ENCODE data around the gene DIPK1C. TPM values are rescaled to one million over a fixed set of nuclear protein-coding genes. Genes with fewer than 3 reads are reported as not detected.
"Not testable (repeated sequence)": the region's sequence is repeated elsewhere in the genome, so short reads cannot be mapped to it uniquely, and the experiment has no call there.

DIPK1C gene
- 1 to 10 TPM in 2 of 4 donors, under 1 TPM in 2; 0.25 to 5.4 (median 2.9) TPM for total RNA-seq

DNA sequence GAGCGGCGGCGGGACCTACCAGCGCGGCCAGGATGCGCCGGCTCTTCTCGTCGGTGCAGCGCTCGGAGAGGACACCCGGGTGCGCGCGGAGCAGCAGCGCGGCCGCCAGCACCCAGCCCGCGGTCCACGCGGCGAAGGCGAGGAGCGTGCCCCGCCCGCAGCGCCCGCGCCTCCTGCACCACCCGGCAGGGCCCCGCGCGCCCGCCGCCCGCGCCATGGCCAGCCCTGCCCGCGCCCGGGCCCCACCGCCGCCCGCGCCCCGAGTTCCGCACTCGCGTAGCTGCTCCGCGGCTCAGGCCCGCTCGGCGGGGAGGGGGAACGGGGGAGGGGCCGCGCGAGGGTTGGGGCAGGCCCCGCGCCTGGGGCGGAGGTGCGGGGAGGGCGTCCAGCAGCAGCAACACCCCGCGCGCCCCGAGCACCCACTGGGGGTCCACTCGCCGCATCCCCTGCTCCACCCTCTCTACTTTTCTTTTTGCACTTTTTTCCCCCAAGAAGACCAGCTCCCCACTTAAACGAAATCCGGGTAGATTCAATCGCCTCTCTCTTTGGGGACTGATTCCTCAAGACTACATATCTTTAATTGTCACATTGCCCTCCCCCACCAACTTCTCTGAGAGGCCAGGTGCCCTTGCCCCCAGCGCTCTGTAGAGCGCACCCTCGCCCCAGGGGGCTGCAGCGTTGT, at the start of gene DIPK1C:
Gene DIPK1C, minus strand, starts transcription at position 266 of the 682 bp plus-strand sequence. Its CDS starts 49 bp downstream, at position 217.
- WGBS, 2 donors, result 2 to 4% methylated on average over 33 to 56 of the region's 76 CpGs
- intact Hi-C loops (cut with DNase I; ENCODE audit: low total_unique reads), result no loop called here
- peak in 1 of 2 donors; percentile 72 for DNase-seq (ENCODE audit: low spot score in 2 of 2)
- TF ChIP-seq, protein P1, sequence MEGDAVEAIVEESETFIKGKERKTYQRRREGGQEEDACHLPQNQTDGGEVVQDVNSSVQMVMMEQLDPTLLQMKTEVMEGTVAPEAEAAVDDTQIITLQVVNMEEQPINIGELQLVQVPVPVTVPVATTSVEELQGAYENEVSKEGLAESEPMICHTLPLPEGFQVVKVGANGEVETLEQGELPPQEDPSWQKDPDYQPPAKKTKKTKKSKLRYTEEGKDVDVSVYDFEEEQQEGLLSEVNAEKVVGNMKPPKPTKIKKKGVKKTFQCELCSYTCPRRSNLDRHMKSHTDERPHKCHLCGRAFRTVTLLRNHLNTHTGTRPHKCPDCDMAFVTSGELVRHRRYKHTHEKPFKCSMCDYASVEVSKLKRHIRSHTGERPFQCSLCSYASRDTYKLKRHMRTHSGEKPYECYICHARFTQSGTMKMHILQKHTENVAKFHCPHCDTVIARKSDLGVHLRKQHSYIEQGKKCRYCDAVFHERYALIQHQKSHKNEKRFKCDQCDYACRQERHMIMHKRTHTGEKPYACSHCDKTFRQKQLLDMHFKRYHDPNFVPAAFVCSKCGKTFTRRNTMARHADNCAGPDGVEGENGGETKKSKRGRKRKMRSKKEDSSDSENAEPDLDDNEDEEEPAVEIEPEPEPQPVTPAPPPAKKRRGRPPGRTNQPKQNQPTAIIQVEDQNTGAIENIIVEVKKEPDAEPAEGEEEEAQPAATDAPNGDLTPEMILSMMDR (IDR thresholded peaks at IDR 0.05), result no peak
- TF ChIP-seq POLR2A (IDR thresholded peaks at IDR 0.05), result no peak
- peak within 1 kb of the TSS; percentile 15 for H3K4me3 ChIP-seq (ENCODE audit: low read depth, poor library complexity, severe bottlenecking)

DNA sequence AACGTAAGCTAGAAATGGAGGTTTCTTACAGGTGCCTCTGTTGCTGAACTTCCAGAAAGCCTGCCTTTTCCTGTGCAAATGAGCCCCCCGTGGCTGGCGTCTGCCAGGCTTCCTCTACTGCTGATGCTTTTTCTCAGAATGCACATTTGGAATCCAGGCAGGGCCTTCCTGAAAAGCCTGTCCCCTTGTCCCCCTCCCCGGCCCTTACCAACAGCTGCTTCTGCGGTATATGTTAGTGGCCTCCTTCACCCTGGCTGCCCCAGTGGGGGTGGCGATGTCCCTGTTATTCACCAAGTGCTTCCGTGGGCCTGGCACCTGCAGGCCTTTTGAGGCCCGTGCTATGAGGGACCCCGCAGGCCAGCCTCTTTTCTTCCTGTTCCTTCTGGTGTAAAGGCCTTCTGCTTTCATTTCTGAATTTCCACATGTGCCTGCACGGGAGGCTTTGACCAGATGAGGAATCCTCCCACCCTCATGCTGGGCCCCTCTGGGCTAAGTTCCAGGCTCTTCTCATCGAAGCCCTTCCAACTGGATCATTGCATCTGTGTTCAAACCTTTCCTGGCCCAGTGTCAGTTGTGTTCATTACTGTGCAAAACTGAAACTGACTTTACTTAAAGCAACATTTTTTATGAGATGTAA, 49.5 kb upstream of the DIPK1C start:
- intact Hi-C loops (cut with DNase I; ENCODE audit: low total_unique reads), result no loop called here
- 70 to 75% methylated on average over 11 of the region's 11 CpGs for WGBS, 2 donors

DNA sequence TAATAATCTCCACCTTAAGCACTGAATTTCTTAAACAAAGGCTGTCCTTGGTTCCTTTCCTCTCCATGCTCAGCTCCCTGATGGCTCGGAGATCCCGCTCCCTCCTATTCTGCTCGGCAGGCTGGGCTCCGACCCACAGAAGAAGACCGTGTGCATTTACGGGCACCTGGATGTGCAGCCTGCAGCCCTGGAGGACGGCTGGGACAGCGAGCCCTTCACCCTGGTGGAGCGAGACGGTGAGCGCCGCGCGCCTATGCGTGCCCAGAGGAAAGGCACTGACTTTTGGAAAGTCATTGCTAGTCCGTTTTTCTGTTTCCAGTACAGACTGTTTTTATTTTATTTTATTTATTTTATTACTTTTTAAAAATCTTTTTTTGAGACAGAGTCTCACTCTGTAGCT, 48.7 kb upstream of the DIPK1C start:
- DNase-seq (ENCODE audit: low spot score in 2 of 2), result peak in 1 of 2 donors; percentile 53
- no peak overlapping the region for H3K4me3 ChIP-seq (ENCODE audit: low read depth, poor library complexity, severe bottlenecking)
- TF ChIP-seq POLR2A (IDR thresholded peaks at IDR 0.05), result no peak
- TF ChIP-seq, protein P1 (IDR thresholded peaks at IDR 0.05), result no peak
- WGBS, 2 donors, result 94 to 96% methylated on average over 16 of the region's 16 CpGs
- intact Hi-C loops (cut with DNase I; ENCODE audit: low total_unique reads), result no loop called here

More for the DNA sequence above, 49.5 kb upstream of the DIPK1C start:
- TF ChIP-seq POLR2A (IDR thresholded peaks at IDR 0.05), result no peak
- TF ChIP-seq, protein P1 (IDR thresholded peaks at IDR 0.05), result no peak
- no peak overlapping the region for H3K4me3 ChIP-seq (ENCODE audit: low read depth, poor library complexity, severe bottlenecking)
- DNase-seq (ENCODE audit: low spot score in 2 of 2), result peak in 1 of 2 donors; percentile 76

DNA sequence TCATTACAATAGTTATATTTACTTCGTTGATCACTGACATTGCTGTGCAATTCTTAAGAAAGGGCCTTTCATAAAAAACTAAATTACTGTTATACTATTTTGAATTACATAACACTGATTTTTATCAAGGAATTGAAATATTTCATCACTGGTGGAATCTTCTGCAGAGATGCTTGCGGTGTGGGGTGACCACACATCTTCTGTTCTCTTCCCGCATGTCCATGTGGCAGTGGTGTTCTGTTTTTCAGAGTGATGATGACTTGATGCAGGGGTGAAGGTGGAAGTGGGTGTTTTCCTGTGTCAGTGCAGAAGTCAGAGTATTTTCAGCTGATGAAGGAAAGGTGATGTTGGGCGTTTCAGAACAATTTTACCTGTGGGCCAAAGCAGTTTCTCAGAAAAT, 46.0 kb upstream of the DIPK1C start:
- WGBS, 2 donors, result 94 to 95% methylated on average over 4 of the region's 4 CpGs
- no peak for TF ChIP-seq POLR2A (IDR thresholded peaks at IDR 0.05)
- TF ChIP-seq, protein P1 (IDR thresholded peaks at IDR 0.05), result no peak
- intact Hi-C loops (cut with DNase I; ENCODE audit: low total_unique reads), result no loop called here
- DNase-seq (ENCODE audit: low spot score in 2 of 2), result peak in 1 of 2 donors; percentile 25
- H3K4me3 ChIP-seq (ENCODE audit: low read depth, poor library complexity, severe bottlenecking), result no peak overlapping the region

DNA sequence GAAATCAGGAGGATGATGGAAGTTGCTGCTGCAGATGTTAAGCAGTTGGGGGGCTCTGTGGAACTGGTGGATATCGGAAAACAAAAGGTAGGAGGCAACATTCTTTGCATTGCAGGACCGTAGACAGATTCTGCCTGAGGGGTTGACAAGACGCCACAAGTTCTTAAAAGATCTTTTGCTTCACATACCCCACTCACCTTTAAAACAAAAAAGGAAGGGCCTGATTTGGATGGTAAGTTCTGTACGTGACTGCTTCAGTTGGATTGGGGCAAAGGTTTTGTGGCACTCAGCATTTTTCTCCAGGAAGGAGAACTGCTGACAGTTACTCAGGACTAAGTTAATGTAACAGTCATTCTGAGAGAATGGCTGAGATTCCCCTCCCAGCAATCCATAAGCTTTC, 44.3 kb upstream of the DIPK1C start:
- intact Hi-C loops (cut with DNase I; ENCODE audit: low total_unique reads), result no loop called here
- H3K4me3 ChIP-seq (ENCODE audit: low read depth, poor library complexity, severe bottlenecking), result no peak overlapping the region
- WGBS, 2 donors, result 56 to 64% methylated on average over 4 of the region's 4 CpGs
- no peak for DNase-seq (ENCODE audit: low spot score in 2 of 2)
- TF ChIP-seq POLR2A (IDR thresholded peaks at IDR 0.05), result no peak
- TF ChIP-seq, protein P1 (IDR thresholded peaks at IDR 0.05), result no peak

DNA sequence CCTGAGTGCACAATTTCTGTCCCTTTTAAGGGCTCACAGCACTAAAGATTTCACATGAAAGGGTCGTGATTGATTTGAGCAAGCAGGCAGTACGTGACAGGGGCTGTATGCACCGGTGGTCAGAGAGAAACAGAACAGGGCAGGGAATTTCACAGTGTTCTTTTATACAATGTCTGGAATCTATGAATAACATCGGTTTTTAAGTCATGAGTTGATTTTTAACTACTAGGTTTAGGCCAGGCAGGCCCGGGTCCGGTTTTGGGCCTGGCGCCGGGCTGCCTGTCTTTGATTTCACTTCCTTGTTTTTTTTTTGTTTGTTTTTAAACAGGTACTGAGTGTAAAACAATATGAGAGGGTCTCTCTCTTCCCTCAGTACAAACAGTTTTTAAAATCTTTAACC, 43.7 kb upstream of the DIPK1C start:
- peak in 1 of 2 donors; percentile 61 for DNase-seq (ENCODE audit: low spot score in 2 of 2)
- intact Hi-C loops (cut with DNase I; ENCODE audit: low total_unique reads); H3K4me3 ChIP-seq (ENCODE audit: low read depth, poor library complexity, severe bottlenecking): not testable (repeated sequence)
- WGBS, 2 donors, result 79 to 85% methylated on average over 8 of the region's 8 CpGs
